GM12878 (cell line): ENCODE measurements around the gene PBOV1. TPM values are rescaled to one million over a fixed set of nuclear protein-coding genes. Genes with fewer than 3 reads are reported as not detected.

Experiments used
- ATAC-seq: fragments of 200-7000 bp; cut with Tn5 transposase; 3 replicates; pipeline ENCODE4 v1.9.1; 2020; ENCODE audit warnings: mild to moderate bottlenecking, moderate library complexity
- BruUV-seq: library from RNA; stranded (reverse); fragments of 400-500 nt; replicated peaks from 2 replicates; lab custom pipeline; 2021; lab: Mats Ljungman, UMichigan
- CTCF ChIA-PET: fragments of 300-600 bp; sonication (Branson Sonifier 250); formaldehyde crosslinking; extraction: SDS; loops from one replicate; lab custom pipeline; 2021; ENCODE audit warnings: inconsistent platforms; lab: Yijun Ruan, JAX
- POLR2A ChIA-PET: fragments of 350-600 bp; formaldehyde crosslinking; extraction: SDS; loops from one replicate; lab custom pipeline; 2021; ENCODE audit warnings: inconsistent platforms; lab: Charles Lee
- RAD21 ChIA-PET: fragments of 300-600 bp; sonication (Branson Sonifier 250); formaldehyde crosslinking; loops from one replicate; lab custom pipeline; 2023; ENCODE audit warnings: antibody characterized with exemption; ENCODE audit not compliant: unreplicated experiment; lab: Charles Lee
- SMC1A ChIA-PET: fragments of 300-600 bp; sonication (Branson Sonifier 250); formaldehyde crosslinking; loops from one replicate; lab custom pipeline; 2023; ENCODE audit not compliant: unreplicated experiment, uncharacterized antibody; lab: Charles Lee
- DNase-seq: peaks from one replicate; pipeline ENCODE4 v3.0.0-alpha.2; 2011; ENCODE audit warnings: low read depth, low spot score
- FAIRE-seq: peaks from 3 replicates; lab custom pipeline; 2011; peaks lifted over from hg19 to GRCh38; lab: Jason Lieb, UNC
- H2AFZ ChIP-seq: 2 replicates; pipeline ENCODE4 v1.6.0; 2011; ENCODE audit warnings: low read depth, low read length, control low read depth; ENCODE audit not compliant: control insufficient read depth
- H3K27ac ChIP-seq: 2 replicates; pipeline ENCODE4 v1.5.1; 2011; ENCODE audit warnings: control low read depth; ENCODE audit not compliant: control insufficient read depth, insufficient read depth
- H3K27me3 ChIP-seq, 2 experiments: replicated peaks in 1 of 2; 2 replicates each; pipeline versions ENCODE4 v1.6.0 to v1.6.1; 2011; ENCODE audit warnings: low read length in 1 of 2; ENCODE audit not compliant: control insufficient read depth in 2 of 2, insufficient read depth in 2 of 2
- H3K36me3 ChIP-seq, 2 experiments: 2 replicates each; pipeline ENCODE4 v1.5.1; 2011; ENCODE audit warnings: low read length in 1 of 2; ENCODE audit not compliant: control insufficient read depth in 2 of 2, insufficient read depth in 2 of 2
- H3K4me1 ChIP-seq: 2 replicates; pipeline ENCODE4 v1.6.1; 2011; ENCODE audit warnings: mild to moderate bottlenecking, low read length, moderate library complexity, mixed read lengths; ENCODE audit not compliant: control insufficient read depth, insufficient read depth
- H3K4me2 ChIP-seq: 2 replicates; pipeline ENCODE4 v1.6.0; 2011; ENCODE audit warnings: control low read depth; ENCODE audit not compliant: control insufficient read depth, insufficient read depth
- H3K4me3 ChIP-seq: fragments of 200-600 bp; sonication (generic); 2 replicates; pipeline ENCODE4 v1.5.1; 2016
- H3K79me2 ChIP-seq: 2 replicates; pipeline ENCODE4 v1.6.0; 2011; ENCODE audit warnings: low read length; ENCODE audit not compliant: control insufficient read depth, insufficient read depth
- H3K9ac ChIP-seq: 2 replicates; pipeline ENCODE4 v1.8.0; 2011; ENCODE audit warnings: low read length, control low read depth, mixed read lengths; ENCODE audit not compliant: control insufficient read depth, insufficient read depth
- H3K9me3 ChIP-seq: replicated peaks from 3 replicates; pipeline ENCODE4 v1.5.1; 2011; ENCODE audit warnings: mild to moderate bottlenecking, low read length; ENCODE audit not compliant: control insufficient read depth, insufficient read depth
- H4K20me1 ChIP-seq: 2 replicates; pipeline ENCODE4 v1.6.0; 2011; ENCODE audit not compliant: control insufficient read depth, insufficient read depth
- HDAC6 ChIP-seq: fragments of 200-600 bp; sonication (generic); IDR thresholded peaks from one replicate; pipeline ENCODE4 v1.8.0; 2017; ENCODE audit warnings: antibody characterized with exemption; ENCODE audit not compliant: unreplicated experiment
- JUNB ChIP-seq: IDR thresholded peaks from 2 replicates; pipeline ENCODE4 v1.6.1; 2016; ENCODE audit warnings: antibody characterized with exemption, mild to moderate bottlenecking
- MYB ChIP-seq: fragments of 150-350 bp; IDR thresholded peaks from 2 replicates; pipeline ENCODE4 v1.6.1; 2014; ENCODE audit warnings: mild to moderate bottlenecking, low read depth, low read length, borderline replicate concordance
- POLR2AphosphoS2 ChIP-seq: IDR thresholded peaks from 2 replicates; pipeline ENCODE4 v1.6.1; 2011; ENCODE audit warnings: low read depth, mild to moderate bottlenecking, low read length, improper control_type of control experiment, moderate library complexity
- SREBF1 ChIP-seq: IDR thresholded peaks from 2 replicates; pipeline ENCODE4 v1.6.1; 2012; ENCODE audit warnings: mild to moderate bottlenecking, low read length
- TCF7 ChIP-seq: IDR thresholded peaks from 2 replicates; pipeline ENCODE4 v1.6.1; 2014; ENCODE audit warnings: antibody characterized with exemption, borderline replicate concordance
- USF1 ChIP-seq: IDR thresholded peaks from 2 replicates; pipeline ENCODE4 v1.6.1; 2011; ENCODE audit warnings: borderline replicate concordance, low read depth, mild to moderate bottlenecking, moderate library complexity, mixed read lengths, low read length; ENCODE audit not compliant: insufficient read depth; ENCODE audit errors: extremely low read length
- ZBTB11 ChIP-seq: fragments of 450-650 bp; formaldehyde crosslinking; IDR thresholded peaks from 2 replicates; pipeline ENCODE4 v1.5.0; 2022; ENCODE audit warnings: mild to moderate bottlenecking, missing genetic modification characterization
- ZNF274 ChIP-seq: IDR thresholded peaks from one replicate; pipeline ENCODE4 v1.8.0; 2011; ENCODE audit not compliant: insufficient read length, insufficient read depth
- ZNF687 ChIP-seq: fragments of 450-650 bp; IDR thresholded peaks from 2 replicates; pipeline ENCODE4 v1.6.1; 2017; ENCODE audit warnings: mild to moderate bottlenecking, moderate library complexity
- WGBS: methylation state at CpG from one replicate; pipeline ENCODE4 v1.1.6; 2016; ENCODE audit warnings: low lambda C conversion rate; ENCODE audit not compliant: insufficient replicate concordance, insufficient coverage; ENCODE audit errors: missing lambda C conversion rate; 5-methylcytosine and 5-hydroxymethylcytosine counted together
- in situ Hi-C: fragments of 300-500 bp; cut with MboI; formaldehyde crosslinking; loops from 9 replicates; pipeline ENCODE4 v1.14.3; 2018; ENCODE audit warnings: mixed read lengths
- intact Hi-C: fragments of 100-400 bp; cut with micrococcal nuclease; formaldehyde crosslinking; loops from one replicate; pipeline ENCODE4 v1.14.2; 2022; ENCODE audit not compliant: unreplicated experiment
- polyA plus RNA-seq, 11 experiments: library from polyadenylated mRNA; depleted of rRNA in 4 of 11; unstranded in 6 of 11; stranded (reverse) in 5 of 11; fragments of >200 nt; fragmentation: Nextera tagmentation in 4 of 11; fragmentation: Illumina TruSeq in 1 of 11; extraction: Ambion mirVana in 4 of 11; extraction: Trizol in 1 of 11; gene quantifications; 1 replicate in 1 of 11; 2 replicates in 10 of 11; pipeline versions ENCODE4 v1.2.1 to v1.2.3, GENCODE V29; 2011 to 2016; ENCODE audit warnings: inconsistent platforms in 2 of 11, missing spikeins in 2 of 11, low read depth in 1 of 11
- total RNA-seq, 4 experiments: library from RNA; depleted of rRNA in 3 of 4; stranded (reverse); fragments of >200 nt in 3 of 4; fragmentation: Illumina TruSeq in 1 of 4; extraction: Trizol in 1 of 4; gene quantifications; 2 replicates each; pipeline versions ENCODE4 v1.2.1 to v1.2.3, GENCODE V29; 2013 to 2021

Gene PBOV1
- total and polyA plus RNA-seq, 10 of the 15 experiments (the other 5 are each of a cell fraction or from before 2014, with no cell fraction given), result not detected

- Histone ChIP-seq H3K4me2 (no peak overlapping the region), H3K36me3 (no peaks in the 10 kb centered on the region), H2AFZ (no peak overlapping the region), H3K79me2 (no peaks in the 10 kb centered on the region), H3K27me3 (peaks cover 1 to 6% of the 10 kb centered on the region in 2 experiments; a peak in 2 of 4 replicates), H3K4me3 (no peak overlapping the region), H3K9me3 (no peaks in the 10 kb centered on the region), H3K9ac (no peak overlapping the region), H3K4me1 (no peaks in the 10 kb centered on the region), H3K27ac (no peak overlapping the region), H4K20me1 (no peaks in the 10 kb centered on the region)
- BruUV-seq, result no TSS peak
- DNase-seq (no peak), ATAC-seq (no peak), FAIRE-seq (no peak)
- ChIA-PET RAD21 (no interaction called here), CTCF (no interaction called here), POLR2A (no interaction called here), SMC1A (no interaction called here)
- 36% methylated on average over 3 of the region's 3 CpGs for WGBS
- in situ Hi-C loops, result no loop called here
- no peak for TF ChIP-seq ZBTB11 (CRISPR knock-in tag)
- TF ChIP-seq TCF7, result no peak
- no peak for TF ChIP-seq HDAC6
- no peak for TF ChIP-seq POLR2AphosphoS2
- no peak for TF ChIP-seq ZNF687
- no peak for TF ChIP-seq ZNF274
- TF ChIP-seq USF1, result no peak
- TF ChIP-seq SREBF1, result no peak
- no peak for TF ChIP-seq JUNB
- TF ChIP-seq MYB, result no peak
- intact Hi-C loops, result no loop called here
Measured at GRCh38 chr6:138184230-138184629, 34.1 kb downstream of the PBOV1 start.
